ENCODE measurements around the gene RHBDF2.
A peak's percentile ranks its signal among the peaks of the same experiment; 100 is the strongest.

Gene RHBDF2

DNA sequence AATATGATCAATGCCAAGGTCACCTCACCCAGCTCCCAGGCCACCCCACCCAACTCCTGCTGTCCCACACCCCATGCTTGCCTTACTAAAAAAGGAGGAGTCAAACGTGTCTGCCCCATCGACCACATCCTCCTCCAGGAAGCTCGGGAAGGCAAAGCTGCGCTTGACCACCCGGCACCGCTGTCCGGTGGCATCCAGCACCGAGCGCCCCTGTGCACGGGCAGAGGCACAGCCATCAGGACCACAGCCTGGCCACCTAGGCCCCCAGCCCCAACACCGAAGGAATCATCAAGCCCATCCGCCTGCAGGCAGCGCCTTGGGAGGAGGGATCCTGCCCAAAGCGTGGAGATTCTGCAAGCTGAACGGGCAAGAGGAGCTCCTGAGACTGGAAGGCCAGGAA lies 23.6 kb downstream of the RHBDF2 start:
- no peak for DNase-seq

DNA sequence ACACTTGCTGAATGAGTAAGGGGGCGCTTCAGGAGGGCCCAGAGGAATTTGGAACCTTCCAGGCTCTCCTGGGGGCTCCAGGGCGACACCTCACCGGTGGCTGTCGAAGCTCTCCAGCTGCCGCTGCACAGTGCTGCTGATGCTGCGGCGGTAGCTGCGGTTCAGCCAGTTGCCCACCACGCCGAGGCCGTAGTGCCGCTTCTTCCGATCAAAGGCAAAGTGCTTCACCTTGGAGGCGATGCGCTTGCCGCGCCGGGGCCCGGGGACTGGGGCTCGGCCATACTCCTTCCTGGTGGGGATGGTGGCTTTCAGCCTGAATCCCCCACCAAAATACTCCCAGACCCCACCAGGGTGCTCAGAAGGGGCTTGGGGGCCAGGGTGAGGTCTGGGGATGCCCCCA lies 24.5 kb downstream of the RHBDF2 start:
- no peak for DNase-seq

DNA sequence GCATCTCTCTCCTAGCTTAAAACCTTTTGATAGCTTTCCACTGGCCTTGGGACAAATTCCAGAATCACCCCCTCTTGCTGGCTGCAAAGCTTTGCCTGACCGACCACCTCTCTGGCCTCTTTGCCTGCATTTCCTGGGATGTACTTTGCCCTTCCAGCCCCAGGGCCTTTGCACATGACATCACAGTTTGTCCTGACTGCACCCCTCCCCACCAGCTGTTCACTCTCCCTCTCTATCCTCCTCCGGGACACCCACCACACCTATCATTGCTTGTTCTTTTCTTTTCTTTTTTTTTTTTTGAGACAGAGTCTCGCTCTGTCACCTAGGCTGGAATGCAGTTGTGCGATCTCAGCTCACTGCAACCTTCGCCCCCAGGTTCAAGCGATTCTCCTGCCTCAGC lies 25.9 kb downstream of the RHBDF2 start:
- DNase-seq: no peak

- DNase-seq: no peak
Observed at GRCh38 chr17:76474894-76475293, 26.3 kb downstream of the RHBDF2 start.

DNA sequence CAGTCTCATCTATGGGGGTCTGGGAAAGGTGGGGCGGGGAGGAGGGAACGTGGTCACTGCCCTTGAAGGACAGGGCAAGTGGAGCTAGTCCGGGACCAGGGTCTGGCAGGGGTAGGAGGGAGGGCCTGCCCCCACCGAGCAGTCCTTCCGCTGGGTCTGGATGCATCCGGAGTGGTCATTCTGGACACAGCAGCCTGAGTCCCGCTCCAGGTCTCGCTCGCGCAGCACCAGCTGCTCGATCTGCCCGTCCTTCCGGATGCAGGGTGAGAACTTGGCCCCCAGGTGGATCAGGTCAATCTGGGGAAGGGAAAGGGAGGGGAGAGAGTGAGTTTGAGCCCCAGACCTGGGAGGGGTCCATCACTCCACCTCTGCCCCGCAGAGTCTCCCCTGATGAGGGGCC lies 27.0 kb downstream of the RHBDF2 start:
- no peak for DNase-seq

- no peak for DNase-seq
Observed at GRCh38 chr17:76473541-76473985, 27.7 kb downstream of the RHBDF2 start.

GRCh38 chr17:76472726-76473125 lies 28.5 kb downstream of the RHBDF2 start:
- DNase-seq: no peak

DNA sequence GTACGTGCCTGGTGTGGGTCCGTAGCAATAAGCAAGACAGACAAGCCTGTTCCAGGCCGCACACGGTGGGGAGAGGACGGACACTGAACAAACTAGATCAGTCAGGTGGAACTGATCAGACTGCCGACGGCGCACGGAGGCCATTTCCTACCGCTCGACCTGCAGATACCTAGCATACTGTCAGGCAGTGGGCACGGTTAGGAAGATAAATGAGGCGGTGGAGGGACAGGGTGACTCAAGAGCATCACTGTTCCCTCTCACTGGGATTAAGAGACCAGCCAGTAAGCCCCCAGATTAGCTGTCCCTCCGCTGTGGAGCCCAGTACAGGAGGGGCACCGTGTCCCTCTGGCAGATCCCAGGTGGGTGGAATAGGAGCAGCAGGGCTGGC lies 29.0 kb downstream of the RHBDF2 start:
- DNase-seq: no peak

DNA sequence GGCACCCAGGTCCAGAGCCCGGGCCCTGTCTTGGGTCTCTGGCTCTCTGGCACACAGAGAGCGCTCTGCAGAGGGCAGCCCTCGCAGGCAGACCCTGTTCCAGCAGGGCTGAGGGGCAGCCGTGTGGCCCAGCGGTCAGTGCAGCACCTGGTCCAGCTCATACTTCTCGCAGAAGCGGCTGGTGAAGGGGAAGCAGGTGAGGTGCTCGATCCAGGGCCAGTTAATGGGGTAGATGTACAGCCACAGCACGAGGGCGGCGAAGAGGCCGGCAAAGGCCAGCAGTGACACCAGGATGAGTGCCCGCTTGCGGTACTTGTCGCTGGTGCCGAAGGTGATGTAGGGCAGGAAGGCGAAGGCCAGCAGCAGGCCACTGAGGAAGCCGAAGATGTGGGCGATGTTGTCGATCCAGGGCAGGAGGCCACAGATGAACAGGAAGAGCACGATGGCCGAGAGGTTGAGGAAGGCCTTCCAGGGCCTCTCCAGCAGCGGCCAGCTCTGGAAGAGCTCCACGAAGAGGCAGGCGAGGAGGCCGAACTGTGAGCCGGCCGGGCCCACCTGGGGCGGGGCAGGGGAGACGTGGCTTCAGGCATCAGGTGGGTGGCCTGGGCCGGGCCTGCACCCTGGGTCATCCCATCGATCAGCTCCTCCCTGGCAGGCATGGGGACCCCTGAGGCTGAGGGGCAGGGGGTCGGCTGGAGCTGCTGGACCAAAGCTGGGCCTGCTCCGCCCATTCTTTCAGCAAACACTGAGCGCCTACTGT lies 29.5 kb downstream of the RHBDF2 start:
- no peak for DNase-seq

- no peak for DNase-seq
Observed at GRCh38 chr17:76469991-76470739, 31.1 kb downstream of the RHBDF2 start.

DNA sequence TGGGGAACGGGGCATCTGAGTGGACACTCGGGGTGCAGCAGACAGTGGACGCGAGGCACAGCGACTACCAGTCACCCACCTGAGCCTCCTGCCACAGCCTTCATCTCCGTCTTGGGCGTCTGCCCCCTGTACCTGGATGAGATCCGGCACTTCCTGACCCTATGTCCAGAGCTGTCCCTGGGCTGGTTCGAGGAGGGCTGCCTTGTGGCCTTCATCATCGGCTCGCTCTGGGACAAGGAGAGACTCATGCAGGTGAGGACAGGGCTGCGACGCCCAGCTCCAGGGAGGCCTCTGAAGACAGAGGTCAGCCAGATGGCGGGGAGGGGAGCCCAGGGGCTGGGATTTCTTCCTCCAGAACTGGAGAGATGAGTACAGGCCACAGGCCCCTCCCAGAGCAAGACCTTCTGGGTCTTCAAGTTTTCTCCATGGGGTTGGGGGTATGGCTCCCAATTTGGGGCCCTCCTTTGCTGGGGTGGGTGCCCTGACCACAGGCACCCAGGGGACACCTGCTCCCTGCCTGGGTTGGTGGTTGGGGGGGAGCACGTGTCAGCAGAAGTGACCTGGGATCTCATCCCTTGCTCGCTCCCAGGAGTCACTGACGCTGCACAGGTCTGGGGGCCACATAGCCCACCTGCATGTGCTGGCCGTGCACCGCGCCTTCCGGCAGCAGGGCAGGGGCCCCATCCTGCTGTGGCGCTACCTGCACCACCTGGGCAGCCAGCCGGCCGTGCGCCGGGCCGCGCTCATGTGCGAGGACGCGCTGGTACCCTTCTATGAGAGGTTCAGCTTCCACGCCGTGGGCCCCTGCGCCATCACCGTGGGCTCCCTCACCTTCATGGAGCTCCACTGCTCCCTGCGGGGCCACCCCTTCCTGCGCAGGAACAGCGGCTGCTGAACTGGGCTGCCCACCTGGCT lies 31.9 kb downstream of the RHBDF2 start:
- DNase-seq: no peak

GRCh38 chr17:76468634-76469010 lies 32.6 kb downstream of the RHBDF2 start:
- no peak for DNase-seq

DNA sequence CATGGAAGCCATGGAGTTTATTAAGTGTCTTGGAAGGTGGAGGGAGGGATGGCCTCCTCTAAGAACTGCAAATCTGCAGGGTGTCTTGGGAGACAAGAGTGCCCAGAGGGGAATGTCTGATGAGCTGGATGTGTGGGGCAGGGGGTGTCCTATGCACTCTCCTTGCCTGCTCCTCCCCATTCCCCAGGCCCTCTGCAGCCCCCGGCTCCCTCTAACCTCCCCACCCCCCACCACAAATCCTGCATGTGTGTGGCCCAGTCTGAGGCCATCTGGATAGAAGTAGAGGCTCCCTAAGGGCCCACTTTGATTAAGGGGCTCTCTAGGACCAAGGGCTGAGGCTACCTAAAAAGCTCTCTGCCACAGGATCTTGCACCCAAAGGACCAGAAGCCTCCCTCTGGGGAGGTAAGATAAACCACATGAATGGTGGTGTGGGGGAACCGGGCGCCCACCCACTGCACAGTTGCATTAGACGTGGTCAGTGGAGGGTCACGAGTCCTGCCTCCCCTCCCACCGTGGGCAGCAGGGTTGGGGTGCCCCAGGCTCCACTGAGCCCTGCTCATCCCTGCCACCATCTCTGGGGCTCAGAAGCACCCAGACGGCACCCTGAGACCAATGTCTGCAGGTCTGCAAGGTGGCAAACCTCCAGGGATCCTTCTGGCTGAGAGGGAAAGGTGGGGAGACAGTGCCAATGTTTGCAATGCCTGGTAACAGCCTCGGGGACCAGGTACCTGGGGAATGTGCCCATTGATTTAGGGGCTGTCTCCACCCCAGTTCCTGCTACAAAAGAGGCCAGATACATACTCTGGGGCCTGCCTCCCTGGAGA lies 33.2 kb downstream of the RHBDF2 start:
- no peak for DNase-seq

GRCh38 chr17:76467366-76467765 lies 33.9 kb downstream of the RHBDF2 start, which contains the start of gene AANAT:
Gene AANAT (plus strand): TSS chr17:76467603. CDS start chr17:76468747, 1,144 bp downstream.
- DNase-seq: no peak

GRCh38 chr17:76466775-76467130 lies 34.5 kb downstream of the RHBDF2 start:
- DNase-seq: no peak

GRCh38 chr17:76462556-76463290 lies 38.5 kb downstream of the RHBDF2 start:
- DNase-seq: no peak

DNA sequence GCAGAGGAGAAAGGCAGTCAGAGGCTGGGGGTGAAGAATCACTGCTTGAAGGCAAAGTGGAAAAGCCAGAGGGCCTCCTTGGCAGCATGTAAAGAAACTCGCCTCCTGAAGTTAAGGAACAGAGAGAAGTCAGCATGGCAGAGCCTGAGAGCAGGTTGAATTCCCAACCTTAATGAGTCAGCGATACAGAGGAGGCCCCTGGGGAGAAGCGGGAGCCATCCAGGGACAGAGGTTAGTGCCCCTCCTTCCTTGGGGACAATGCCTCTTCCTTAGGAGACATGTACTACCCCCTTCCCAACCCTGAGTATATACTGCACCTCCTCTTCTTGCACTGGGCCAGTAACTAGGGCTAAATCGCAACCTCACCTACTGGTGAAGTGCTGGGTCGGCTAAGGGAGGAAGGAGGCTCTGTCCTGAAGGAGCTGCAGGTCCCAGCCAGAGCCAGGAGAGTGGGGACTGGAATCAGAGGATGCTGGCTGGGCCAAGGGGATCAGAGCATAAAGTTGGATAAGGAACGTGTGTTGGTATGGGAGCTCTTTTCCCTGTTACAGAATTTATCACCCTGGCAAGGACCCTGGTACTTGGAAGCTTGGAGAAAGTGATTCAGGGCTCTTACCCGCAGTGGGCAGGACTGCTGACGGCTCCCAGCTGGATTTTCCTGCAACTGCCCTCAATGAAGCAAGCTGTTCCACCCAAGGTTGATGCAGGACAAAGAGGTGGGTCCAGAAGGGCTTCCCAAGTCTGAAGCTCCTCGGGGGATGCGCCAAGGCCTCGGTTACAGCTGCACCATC lies 39.3 kb downstream of the RHBDF2 start:
- no peak for DNase-seq

GRCh38 chr17:76459674-76460073 lies 41.5 kb downstream of the RHBDF2 start:
- no peak for DNase-seq

GRCh38 chr17:76458580-76459490 lies 42.4 kb downstream of the RHBDF2 start:
- peak in 1 of 2 donors; percentile 34 for DNase-seq

GRCh38 chr17:76453431-76453743 lies 47.8 kb downstream of the RHBDF2 start:
- DNase-seq: no peak

All from inflammatory macrophage treated with lipopolysaccharide for 1 hour (primary cell).